Ishikawa (cell line): Measurements from ENCODE around the gene ERVW-1.

ENCODE experiments used
- CREB1 ChIP-seq: IDR thresholded peaks from 2 replicates; pipeline ENCODE4 v1.6.1; 2012; ENCODE audit warnings: low read depth
- RAD21 ChIP-seq: IDR thresholded peaks from 2 replicates; pipeline ENCODE4 v1.6.1; 2012; ENCODE audit warnings: low read depth
- REST ChIP-seq: IDR thresholded peaks from 2 replicates; pipeline ENCODE4 v1.6.1; 2012; ENCODE audit warnings: low read depth, mild to moderate bottlenecking
- USF1 ChIP-seq: IDR thresholded peaks from 2 replicates; pipeline ENCODE4 v1.6.1; 2012
- TF ChIP-seq, protein P1 (sequence below): IDR thresholded peaks from 2 replicates; pipeline ENCODE4 v1.6.1; 2012

DNA sequence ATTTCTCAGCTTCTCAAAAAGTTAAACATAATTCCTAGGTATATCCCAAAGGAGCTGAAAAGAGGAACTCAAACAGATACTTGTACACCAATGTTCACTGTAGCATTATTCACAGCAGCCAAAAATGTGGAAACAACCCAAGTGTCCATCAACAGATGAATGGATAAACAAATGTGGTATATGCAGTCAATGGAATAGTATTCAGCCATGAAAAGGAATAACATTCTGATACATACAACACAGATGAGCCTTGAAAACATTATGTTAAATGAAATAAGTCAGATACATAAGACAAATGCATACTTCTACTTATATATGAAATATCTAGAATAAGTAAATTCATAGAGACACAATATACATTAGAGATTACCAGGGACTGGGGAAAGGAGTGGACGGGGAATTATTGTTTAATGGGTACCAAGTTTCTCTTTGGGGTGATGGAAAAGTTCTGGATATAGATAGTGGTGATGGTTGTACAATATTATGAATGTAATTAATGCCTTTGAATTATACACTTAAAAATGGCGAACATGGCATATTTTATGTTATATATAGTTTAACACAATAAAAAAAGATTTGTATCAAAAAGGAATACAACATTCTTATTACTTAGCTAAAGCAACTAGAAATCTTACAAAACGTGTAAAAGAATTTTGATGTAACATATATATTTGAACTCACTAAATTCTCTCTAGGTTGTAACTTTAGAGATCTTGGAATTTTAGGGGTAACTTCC lies 35.6 kb upstream of the ERVW-1 start:
- TF ChIP-seq USF1 (no peak), REST (no peak), RAD21 (no peak), CREB1 (no peak)
- TF ChIP-seq, protein P1, sequence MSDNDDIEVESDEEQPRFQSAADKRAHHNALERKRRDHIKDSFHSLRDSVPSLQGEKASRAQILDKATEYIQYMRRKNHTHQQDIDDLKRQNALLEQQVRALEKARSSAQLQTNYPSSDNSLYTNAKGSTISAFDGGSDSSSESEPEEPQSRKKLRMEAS, result no peak
